VCaP (cell line): Measurements from ENCODE around the gene SSH3.
A peak's percentile ranks its signal among the peaks of the same experiment; 100 is the strongest.

Experiments
- H3K27ac ChIP-seq: fragments of 450-650 bp; 2 replicates; pipeline ENCODE4 v1.5.1; 2017
- CTCF ChIP-seq: fragments of 450-650 bp; conservative IDR thresholded peaks from 2 replicates; pipeline ENCODE4 v1.5.1; 2017; ENCODE audit warnings: mild to moderate bottlenecking, moderate library complexity

SSH3 gene

GRCh38 chr11:67314218-67314617 is 10.9 kb downstream of the SSH3 start:
- no peak for TF ChIP-seq CTCF
- H3K27ac ChIP-seq = peak overlapping the region; percentile 90

- peak overlapping the region; percentile 95; the same call in 1 of the 2 replicates for H3K27ac ChIP-seq
- TF ChIP-seq CTCF = no peak
These were observed 12.1 kb downstream of the SSH3 start for GRCh38 chr11:67315325-67315909.

GRCh38 chr11:67316882-67317204 is 13.5 kb downstream of the SSH3 start:
- no peak for TF ChIP-seq CTCF
- H3K27ac ChIP-seq = peak overlapping the region; percentile 95

GRCh38 chr11:67317205-67317887 is 14.0 kb downstream of the SSH3 start:
- TF ChIP-seq CTCF = peak; percentile 100
- peak overlapping the region; percentile 95 for H3K27ac ChIP-seq

GRCh38 chr11:67317888-67318555 is 14.7 kb downstream of the SSH3 start:
- peak overlapping the region; percentile 95 for H3K27ac ChIP-seq
- no peak; the same call in 1 of the 2 replicates for TF ChIP-seq CTCF

GRCh38 chr11:67318876-67319275 is 15.5 kb downstream of the SSH3 start:
- H3K27ac ChIP-seq = peak overlapping the region; percentile 95; the same call in 1 of the 2 replicates

GRCh38 chr11:67320011-67320410 is 16.7 kb downstream of the SSH3 start:
- no peak for TF ChIP-seq CTCF
- H3K27ac ChIP-seq = no peak overlapping the region

GRCh38 chr11:67320691-67321090 is 17.4 kb downstream of the SSH3 start:
- no peak for TF ChIP-seq CTCF
- no peak overlapping the region for H3K27ac ChIP-seq
